GM10266 (cell line): Measurements from ENCODE around the gene RREB1.

Experiments
- DNase-seq: peaks from one replicate; pipeline ENCODE4 v3.0.0; 2012; ENCODE audit errors: extremely low spot score
- TF ChIP-seq, protein P1 (sequence below): IDR thresholded peaks from 2 replicates; pipeline ENCODE4 v1.5.1; 2012; ENCODE audit warnings: mild to moderate bottlenecking, low read depth; ENCODE audit not compliant: control insufficient read depth, insufficient read depth; ENCODE audit errors: missing control alignments

The RREB1 gene

DNA sequence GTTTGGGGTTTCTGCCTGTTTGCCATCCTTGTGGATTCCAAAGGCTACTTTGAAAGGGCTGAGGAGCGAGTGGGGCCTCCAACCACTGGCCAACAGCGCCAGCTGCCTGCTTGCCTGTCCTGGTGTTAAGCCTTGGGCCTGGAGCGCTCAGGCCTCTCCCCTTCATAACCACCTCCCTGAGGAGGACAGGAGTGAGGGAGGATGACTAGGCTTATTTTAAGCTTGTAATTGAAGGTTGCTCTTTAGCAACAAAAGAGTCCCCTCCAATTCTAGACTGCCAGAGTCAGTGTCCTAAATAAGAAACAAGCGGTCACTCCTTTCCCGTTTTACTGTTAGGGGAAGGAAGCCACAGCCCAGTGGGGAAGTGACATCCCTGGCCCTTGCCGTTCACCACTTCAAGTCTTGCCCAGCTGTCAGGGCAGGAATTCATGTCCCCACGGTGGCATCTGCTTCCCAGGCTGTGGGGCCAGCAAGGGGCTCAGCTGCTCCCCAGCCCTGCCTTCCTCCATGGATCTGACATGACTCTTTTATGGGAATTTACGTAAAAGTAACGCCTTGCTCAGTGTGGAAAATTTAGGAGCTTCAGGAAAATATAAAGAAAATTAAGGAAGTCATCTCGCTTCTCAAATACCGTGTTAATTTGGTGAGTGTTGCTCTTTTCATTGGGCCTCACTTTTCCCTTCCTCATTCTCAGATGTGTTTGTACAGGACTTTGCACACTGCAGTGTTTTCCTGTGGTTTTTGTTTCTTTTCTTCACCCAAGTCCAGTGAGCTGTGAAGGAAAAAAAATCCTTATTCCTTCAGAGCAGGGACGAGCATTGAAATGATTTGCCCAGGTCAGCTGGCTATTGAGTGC, 147.4 kb downstream of the RREB1 start:
- TF ChIP-seq, protein P1, sequence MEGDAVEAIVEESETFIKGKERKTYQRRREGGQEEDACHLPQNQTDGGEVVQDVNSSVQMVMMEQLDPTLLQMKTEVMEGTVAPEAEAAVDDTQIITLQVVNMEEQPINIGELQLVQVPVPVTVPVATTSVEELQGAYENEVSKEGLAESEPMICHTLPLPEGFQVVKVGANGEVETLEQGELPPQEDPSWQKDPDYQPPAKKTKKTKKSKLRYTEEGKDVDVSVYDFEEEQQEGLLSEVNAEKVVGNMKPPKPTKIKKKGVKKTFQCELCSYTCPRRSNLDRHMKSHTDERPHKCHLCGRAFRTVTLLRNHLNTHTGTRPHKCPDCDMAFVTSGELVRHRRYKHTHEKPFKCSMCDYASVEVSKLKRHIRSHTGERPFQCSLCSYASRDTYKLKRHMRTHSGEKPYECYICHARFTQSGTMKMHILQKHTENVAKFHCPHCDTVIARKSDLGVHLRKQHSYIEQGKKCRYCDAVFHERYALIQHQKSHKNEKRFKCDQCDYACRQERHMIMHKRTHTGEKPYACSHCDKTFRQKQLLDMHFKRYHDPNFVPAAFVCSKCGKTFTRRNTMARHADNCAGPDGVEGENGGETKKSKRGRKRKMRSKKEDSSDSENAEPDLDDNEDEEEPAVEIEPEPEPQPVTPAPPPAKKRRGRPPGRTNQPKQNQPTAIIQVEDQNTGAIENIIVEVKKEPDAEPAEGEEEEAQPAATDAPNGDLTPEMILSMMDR: no peak
- DNase-seq: no peak

DNA sequence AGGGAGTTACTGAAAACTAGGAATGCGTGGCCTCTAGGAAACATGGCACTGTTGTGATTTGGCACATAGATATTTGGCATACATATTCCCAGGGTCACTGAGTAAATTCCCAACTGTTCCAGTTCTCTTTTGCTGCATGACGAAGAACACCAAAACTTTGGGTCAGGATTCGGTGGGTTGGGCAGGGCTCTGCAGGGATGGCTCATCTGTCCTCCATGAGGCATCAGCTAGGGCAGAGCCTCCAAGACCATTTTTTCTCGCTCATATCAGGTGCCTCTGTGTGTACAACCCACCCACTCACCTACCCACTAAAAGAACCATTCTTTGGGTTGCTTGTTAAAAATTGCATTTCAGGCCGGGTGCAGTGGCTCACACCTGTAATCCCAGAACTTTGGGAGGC, 148.2 kb downstream of the RREB1 start:
- TF ChIP-seq, protein P1: no peak
- no peak for DNase-seq

DNA sequence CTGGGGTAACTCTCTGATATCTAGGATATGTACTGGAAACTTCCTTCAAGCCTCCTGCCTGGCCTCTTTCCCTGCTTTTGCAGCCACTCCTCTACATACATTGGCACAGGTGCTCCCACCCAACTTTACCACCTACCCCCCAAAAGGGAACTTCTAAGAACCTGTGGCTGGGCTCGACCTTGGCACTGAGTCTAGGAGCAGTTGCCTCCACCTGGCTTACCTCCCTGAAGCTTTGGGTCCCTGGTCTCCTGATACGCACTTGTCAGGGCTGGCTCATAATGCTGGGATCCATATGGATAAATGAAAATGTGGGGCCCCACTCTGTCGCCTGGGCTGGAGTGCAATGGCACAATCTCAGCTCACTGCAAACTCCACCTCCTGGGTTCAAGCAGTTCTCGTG, 149.0 kb downstream of the RREB1 start:
- TF ChIP-seq, protein P1: no peak
- no peak for DNase-seq

DNA sequence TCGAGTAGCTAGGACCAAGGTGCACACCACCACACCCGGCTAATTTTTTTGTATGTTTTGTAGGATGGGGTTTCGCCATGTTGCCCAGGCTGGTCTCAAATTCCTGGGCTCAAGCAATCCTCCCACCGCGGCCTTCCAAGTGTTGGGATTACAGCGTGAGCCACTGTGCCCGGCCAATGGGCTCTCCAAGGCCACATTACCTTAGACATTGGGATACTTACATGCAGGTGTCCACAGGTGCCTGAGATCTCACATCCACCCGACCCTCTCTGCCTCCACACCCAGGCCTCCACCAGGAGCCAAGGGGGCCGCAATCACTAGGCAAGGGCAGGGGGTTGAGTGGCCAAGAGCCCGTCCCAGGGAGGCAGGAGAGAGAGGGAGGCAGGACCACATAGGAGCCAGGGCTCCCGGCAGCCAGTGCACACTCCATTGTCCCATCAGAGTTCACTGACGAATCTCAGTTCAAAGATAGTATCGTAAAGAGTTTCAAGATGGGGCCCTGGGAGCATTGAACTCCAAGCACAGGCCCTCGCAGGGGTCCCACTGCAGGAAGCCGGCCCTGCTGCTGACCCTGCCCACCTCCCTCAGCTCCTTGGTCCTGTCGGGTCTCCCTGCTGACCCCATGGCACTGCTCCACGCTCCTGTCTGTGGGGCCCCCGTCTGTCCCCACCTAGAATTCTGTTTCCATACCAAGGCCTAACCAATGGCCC, 149.9 kb downstream of the RREB1 start:
- DNase-seq: no peak
- TF ChIP-seq, protein P1: no peak

DNA sequence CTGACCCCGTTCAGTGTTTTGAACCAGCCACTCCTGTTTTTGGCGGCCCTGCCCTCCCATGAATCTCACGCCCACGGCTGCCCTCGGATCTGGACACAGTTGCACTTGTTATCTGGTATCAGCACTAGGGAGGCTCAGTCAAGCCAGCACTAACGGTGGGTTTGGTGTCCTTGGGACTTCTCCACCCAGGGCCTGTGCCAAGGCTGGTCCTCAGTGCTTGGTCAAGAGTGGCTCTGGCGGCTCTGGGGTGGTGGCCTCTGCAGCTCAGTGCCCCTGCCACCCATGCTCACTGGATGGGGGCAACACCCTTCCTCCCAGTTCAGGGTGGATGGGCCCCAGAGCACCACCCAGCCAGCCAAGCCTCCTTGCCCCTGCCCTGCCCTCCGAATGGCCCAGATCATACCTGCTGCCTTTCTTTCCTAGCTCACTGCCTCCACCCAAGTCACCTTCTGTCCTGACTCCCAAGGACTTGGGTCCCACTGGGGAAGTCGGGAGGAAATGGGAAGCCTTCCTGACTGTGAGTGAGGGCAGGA, 150.5 kb downstream of the RREB1 start:
- TF ChIP-seq, protein P1: no peak
- DNase-seq: no peak

DNA sequence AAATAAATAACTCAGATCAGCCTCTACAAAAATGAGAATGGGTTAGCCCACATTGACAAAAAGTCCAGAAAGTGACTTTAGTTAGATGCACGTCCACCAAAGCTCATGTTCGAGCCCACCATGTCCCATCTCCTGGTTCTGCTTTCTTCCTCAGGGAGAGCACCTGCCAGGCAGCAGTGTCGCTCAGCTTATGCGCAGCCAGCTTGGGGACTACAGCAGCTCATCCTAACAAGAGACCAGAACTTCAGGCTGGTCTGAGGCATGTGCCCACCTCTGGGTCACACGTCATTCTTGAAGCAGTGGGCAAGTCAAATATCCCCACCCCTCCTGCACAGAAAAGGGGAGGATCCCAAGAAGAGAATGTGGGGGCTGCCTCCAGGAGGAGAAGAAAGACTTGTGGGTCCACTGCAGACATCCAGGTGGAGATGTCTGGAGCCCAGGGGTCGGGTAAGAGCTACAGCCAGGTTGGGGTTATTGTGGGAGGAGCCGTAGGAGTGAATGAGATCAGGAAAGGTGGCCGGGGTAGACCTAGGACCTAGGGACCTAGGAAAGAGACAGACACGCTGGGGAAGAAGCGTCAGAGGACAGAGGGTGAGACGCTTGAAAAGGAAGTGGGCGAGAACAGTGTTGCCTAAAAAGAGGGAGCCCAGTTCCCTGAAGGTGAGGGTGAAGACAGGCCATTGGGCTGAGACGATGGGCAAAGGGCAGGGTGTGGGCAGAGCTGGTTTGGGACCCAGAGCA, 152.7 kb downstream of the RREB1 start:
- DNase-seq: no peak
- TF ChIP-seq, protein P1: no peak
